Panc1 (cell line): ENCODE results near the gene ENAH. TPM values are rescaled to one million over a fixed set of nuclear protein-coding genes. Genes with fewer than 3 reads are reported as not detected.

Source experiments
- ATAC-seq: fragments of 200-7000 bp; cut with Tn5 transposase; 2 replicates; pipeline ENCODE4 v1.9.1; 2020; ENCODE audit warnings: mild to moderate bottlenecking, moderate library complexity
- BruUV-seq: library from RNA; stranded (reverse); fragments of 400-500 nt; replicated peaks from 2 replicates; lab custom pipeline; 2021; lab: Mats Ljungman, UMichigan
- CTCF ChIA-PET: fragments of 300-600 bp; sonication (Branson Sonifier 250); formaldehyde crosslinking; loops from one replicate; lab custom pipeline; 2022; ENCODE audit warnings: antibody characterized with exemption; lab: Charles Lee
- POLR2A ChIA-PET: fragments of 300-600 bp; sonication (Branson Sonifier 250); formaldehyde crosslinking; loops from one replicate; lab custom pipeline; 2022; ENCODE audit warnings: antibody characterized with exemption; lab: Charles Lee
- DNase-seq: peaks from one replicate; pipeline ENCODE4 v3.0.0-alpha.2; 2010; ENCODE audit warnings: low read depth, low spot score
- H3K27ac ChIP-seq: 2 replicates; pipeline ENCODE4 v1.5.1; 2011; ENCODE audit warnings: mild to moderate bottlenecking, low read length, inconsistent platforms
- H3K27me3 ChIP-seq: fragments of 200-500 bp; sonication (Bioruptor generic); 2 replicates; pipeline ENCODE4 v1.6.0; 2014; ENCODE audit warnings: low read length, inconsistent platforms; ENCODE audit not compliant: control insufficient read depth, insufficient read depth
- H3K36me3 ChIP-seq: fragments of 200-500 bp; sonication (Bioruptor generic); 2 replicates; pipeline ENCODE4 v1.5.1; 2014; ENCODE audit warnings: inconsistent platforms, mild to moderate bottlenecking, low read length, moderate library complexity; ENCODE audit not compliant: control insufficient read depth, insufficient read depth
- H3K4me1 ChIP-seq: 2 replicates; pipeline ENCODE4 v1.5.1; 2011; ENCODE audit warnings: inconsistent platforms, mild to moderate bottlenecking, low read length, moderate library complexity; ENCODE audit not compliant: control insufficient read depth, insufficient read depth
- H3K4me3 ChIP-seq, 2 experiments: 2 replicates each; pipeline ENCODE4 v1.5.1; 2011 to 2012; ENCODE audit warnings: low read depth in 2 of 2, low read length in 2 of 2, mild to moderate bottlenecking in 2 of 2, inconsistent platforms in 1 of 2, moderate library complexity in 1 of 2
- H3K9me3 ChIP-seq: fragments of 200-500 bp; sonication (Bioruptor generic); 2 replicates; pipeline ENCODE4 v1.5.1; 2014; ENCODE audit warnings: low read depth, mild to moderate bottlenecking, inconsistent platforms, low read length, moderate library complexity; ENCODE audit not compliant: control insufficient read depth, insufficient read depth
- CTCF ChIP-seq: fragments of 450-650 bp; IDR thresholded peaks from 2 replicates; pipeline ENCODE4 v1.5.1; 2017; ENCODE audit warnings: mild to moderate bottlenecking
- POLR2AphosphoS5 ChIP-seq: IDR thresholded peaks from 2 replicates; pipeline ENCODE4 v1.6.1; 2012; ENCODE audit warnings: mild to moderate bottlenecking, low read depth, low read length, moderate library complexity
- SIN3A ChIP-seq: IDR thresholded peaks from 2 replicates; pipeline ENCODE4 v1.6.1; 2012; ENCODE audit warnings: low read depth, mild to moderate bottlenecking, low read length, moderate library complexity, borderline replicate concordance; ENCODE audit not compliant: insufficient read depth
- TCF7L2 ChIP-seq: IDR thresholded peaks from 2 replicates; pipeline ENCODE4 v1.6.1; 2011; ENCODE audit warnings: mild to moderate bottlenecking, low read depth, low read length, inconsistent platforms
- in situ Hi-C: cut with HindIII; loops from 2 replicates; pipeline ENCODE4 v1.10.0; 2016; ENCODE audit warnings: low sequenced_read_pairs, low pct_unique_long_range_greater_than_20kb
- intact Hi-C: fragments of 100-400 bp; cut with micrococcal nuclease; formaldehyde crosslinking; loops from one replicate; pipeline ENCODE4 v1.10.0; 2022; ENCODE audit not compliant: unreplicated experiment
- total RNA-seq: library from RNA; stranded (reverse); gene quantifications from one replicate; pipeline ENCODE4 v1.2.1, GENCODE V29; 2021; ENCODE audit not compliant: unreplicated experiment
- TF ChIP-seq, protein P1 (sequence below), 2 experiments: IDR thresholded peaks; 2 replicates each; pipeline ENCODE4 v1.6.1; 2011 to 2012; ENCODE audit warnings: low read depth in 2 of 2, control low read depth in 1 of 2, low read length in 1 of 2, mild to moderate bottlenecking in 1 of 2, moderate library complexity in 1 of 2; ENCODE audit not compliant: insufficient read depth in 1 of 2

ENAH gene
- total RNA-seq, 1 experiment from 2014 or later, result 133 TPM

DNA sequence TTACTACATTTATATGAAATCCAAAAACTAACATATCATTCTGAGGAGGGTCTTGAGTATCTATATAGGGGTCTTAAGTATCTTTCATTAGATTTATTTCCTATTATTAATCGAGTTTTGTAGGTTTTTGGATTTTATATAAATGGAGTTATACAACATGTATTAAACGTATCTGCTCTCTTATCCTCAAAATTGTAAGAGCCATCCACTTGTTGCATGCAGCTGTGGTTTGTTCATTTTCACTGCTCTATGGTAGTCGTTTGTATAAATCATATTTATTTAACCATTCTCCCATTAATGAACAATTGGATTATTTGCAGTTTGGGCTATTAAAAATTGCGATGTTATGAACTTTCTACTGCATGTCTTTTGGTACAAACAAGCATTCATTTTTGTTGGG is 97.1 kb downstream of the ENAH start:
- Histone ChIP-seq H3K27ac (no peak overlapping the region), H3K4me1 (no peaks in the 10 kb centered on the region), H3K36me3 (peaks cover 10% of the 10 kb centered on the region; the same call in 1 of the 2 replicates), H3K27me3 (no peaks in the 10 kb centered on the region), H3K4me3 (no peak overlapping the region), H3K9me3 (peaks cover 3% of the 10 kb centered on the region; the same call in 1 of the 2 replicates)
- CTCF ChIA-PET, result no interaction called here
- intact Hi-C loops, result loop anchor here (10.0 kb wide), 1 partner anchor 99 kb away; the partner anchor contains the start of gene ENAH
- no peak for ATAC-seq
- no TSS peak for BruUV-seq
- POLR2A ChIA-PET, result no interaction called here
- TF ChIP-seq POLR2AphosphoS5 (no peak), SIN3A (no peak), TCF7L2 (no peak), CTCF (no peak)
- TF ChIP-seq, protein P1, sequence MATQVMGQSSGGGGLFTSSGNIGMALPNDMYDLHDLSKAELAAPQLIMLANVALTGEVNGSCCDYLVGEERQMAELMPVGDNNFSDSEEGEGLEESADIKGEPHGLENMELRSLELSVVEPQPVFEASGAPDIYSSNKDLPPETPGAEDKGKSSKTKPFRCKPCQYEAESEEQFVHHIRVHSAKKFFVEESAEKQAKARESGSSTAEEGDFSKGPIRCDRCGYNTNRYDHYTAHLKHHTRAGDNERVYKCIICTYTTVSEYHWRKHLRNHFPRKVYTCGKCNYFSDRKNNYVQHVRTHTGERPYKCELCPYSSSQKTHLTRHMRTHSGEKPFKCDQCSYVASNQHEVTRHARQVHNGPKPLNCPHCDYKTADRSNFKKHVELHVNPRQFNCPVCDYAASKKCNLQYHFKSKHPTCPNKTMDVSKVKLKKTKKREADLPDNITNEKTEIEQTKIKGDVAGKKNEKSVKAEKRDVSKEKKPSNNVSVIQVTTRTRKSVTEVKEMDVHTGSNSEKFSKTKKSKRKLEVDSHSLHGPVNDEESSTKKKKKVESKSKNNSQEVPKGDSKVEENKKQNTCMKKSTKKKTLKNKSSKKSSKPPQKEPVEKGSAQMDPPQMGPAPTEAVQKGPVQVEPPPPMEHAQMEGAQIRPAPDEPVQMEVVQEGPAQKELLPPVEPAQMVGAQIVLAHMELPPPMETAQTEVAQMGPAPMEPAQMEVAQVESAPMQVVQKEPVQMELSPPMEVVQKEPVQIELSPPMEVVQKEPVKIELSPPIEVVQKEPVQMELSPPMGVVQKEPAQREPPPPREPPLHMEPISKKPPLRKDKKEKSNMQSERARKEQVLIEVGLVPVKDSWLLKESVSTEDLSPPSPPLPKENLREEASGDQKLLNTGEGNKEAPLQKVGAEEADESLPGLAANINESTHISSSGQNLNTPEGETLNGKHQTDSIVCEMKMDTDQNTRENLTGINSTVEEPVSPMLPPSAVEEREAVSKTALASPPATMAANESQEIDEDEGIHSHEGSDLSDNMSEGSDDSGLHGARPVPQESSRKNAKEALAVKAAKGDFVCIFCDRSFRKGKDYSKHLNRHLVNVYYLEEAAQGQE (IDR thresholded peaks at IDR 0.05; ENCODE audit: insufficient read depth in 1 of 2, low read depth in 2 of 2, low read length in 1 of 2), result no peak
- no peak for DNase-seq
- in situ Hi-C loops, result loop anchor here (10.0 kb wide), 1 partner anchor 219 kb away; the partner anchor contains the start of gene SRP9

GRCh38 chr1:225554216-225554812 is 98.6 kb downstream of the ENAH start:
- Histone ChIP-seq H3K4me1 (no peaks in the 10 kb centered on the region), H3K27me3 (no peaks in the 10 kb centered on the region), H3K36me3 (peaks cover 8% of the 10 kb centered on the region; the same call in 1 of the 2 replicates), H3K4me3 (no peak overlapping the region), H3K9me3 (peaks cover 3% of the 10 kb centered on the region; the same call in 1 of the 2 replicates), H3K27ac (no peak overlapping the region)
- ATAC-seq, result no peak
- BruUV-seq, result no TSS peak
- no peak for TF ChIP-seq SIN3A
- TF ChIP-seq TCF7L2, result no peak
- TF ChIP-seq, protein P1 (IDR thresholded peaks at IDR 0.05; ENCODE audit: insufficient read depth in 1 of 2, low read depth in 2 of 2, low read length in 1 of 2), result no peak
- peak; percentile 64; the same call in 1 of the 2 replicates for TF ChIP-seq CTCF
- no peak for DNase-seq
- in situ Hi-C loops (loop anchor here (10.0 kb wide), 1 partner anchor 220 kb away; the partner anchor contains the start of gene SRP9), intact Hi-C loops (loop anchor here (1.0 to 10.0 kb wide), 2 partner anchors 100 to 218 kb away; partner anchors contain the start of gene ENAH)
- POLR2A ChIA-PET, result no interaction called here
- CTCF ChIA-PET, result interaction anchor here (0.6 kb wide), 1 partner anchor 223 kb away, joined by 3 read pairs; the partner anchor contains the start of gene SRP9
